BJ (cell line): ENCODE results near the gene IGHMBP2. TPM values are rescaled to one million over a fixed set of nuclear protein-coding genes. Genes with fewer than 3 reads are reported as not detected.

Experiments used
- CTCF ChIA-PET: fragments of 350-600 bp; formaldehyde crosslinking; extraction: SDS; loops from one replicate; lab custom pipeline; 2021; ENCODE audit warnings: antibody characterized with exemption, inconsistent platforms; lab: Yijun Ruan, JAX
- POLR2A ChIA-PET: fragments of 300-600 bp; sonication (Branson Sonifier 250); formaldehyde crosslinking; extraction: SDS; loops from one replicate; lab custom pipeline; 2021; ENCODE audit warnings: antibody characterized with exemption; lab: Charles Lee
- DNase-seq: peaks from one replicate; pipeline ENCODE4 v3.0.0-alpha.2; 2011; ENCODE audit warnings: low read depth
- H3K27me3 ChIP-seq: 2 replicates; pipeline ENCODE4 v1.6.0; 2011; ENCODE audit warnings: low read length; ENCODE audit not compliant: control insufficient read depth, insufficient read depth
- H3K36me3 ChIP-seq: 2 replicates; pipeline ENCODE4 v1.5.1; 2011; ENCODE audit warnings: low read length; ENCODE audit not compliant: control insufficient read depth, insufficient read depth
- H3K4me3 ChIP-seq: 2 replicates; pipeline ENCODE4 v1.5.1; 2011; ENCODE audit warnings: low read depth, mild to moderate bottlenecking, control low read depth, low read length
- CTCF ChIP-seq: IDR thresholded peaks from 2 replicates; pipeline ENCODE4 v1.5.1; 2011; ENCODE audit warnings: low read depth, mild to moderate bottlenecking, control low read depth, inconsistent platforms, low read length, moderate library complexity; ENCODE audit not compliant: insufficient read depth
- polyA plus RNA-seq: library from polyadenylated mRNA; depleted of rRNA; stranded (reverse); fragments of >200 nt; gene quantifications from 2 replicates; pipeline ENCODE4 v1.2.3, GENCODE V29; 2011

The IGHMBP2 gene
- polyA plus RNA-seq, 1 experiment, result 13.1 TPM

DNA sequence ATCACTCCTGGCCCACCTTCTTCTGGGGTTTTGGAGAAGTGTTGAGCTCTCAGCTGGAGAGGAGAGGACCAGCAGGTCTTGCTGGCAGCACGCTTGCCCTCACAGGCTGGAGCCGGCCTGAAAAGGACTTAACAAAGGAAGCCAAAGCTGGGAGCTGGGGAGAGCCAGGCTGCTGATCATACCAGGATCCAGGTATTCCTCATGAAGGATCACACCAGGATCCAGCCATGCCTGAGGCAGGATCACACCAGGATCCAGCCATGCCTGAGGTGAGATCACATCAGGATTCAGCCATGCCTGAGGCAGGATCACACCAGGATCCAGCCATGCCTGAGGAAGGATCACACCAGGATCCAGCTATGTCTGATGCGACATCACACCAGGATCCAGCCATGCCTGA lies 60.1 kb downstream of the IGHMBP2 start:
- Histone ChIP-seq H3K36me3 (no peaks in the 10 kb centered on the region), H3K4me3 (no peak overlapping the region), H3K27me3 (peaks cover 11% of the 10 kb centered on the region)
- TF ChIP-seq CTCF, result no peak
- no peak for DNase-seq
- ChIA-PET POLR2A (no interaction called here), CTCF (interaction anchor here (1.1 to 1.9 kb wide), 2 partner anchors 9 to 15 kb away, joined by 3 to 5 read pairs; no protein-coding TSS in a partner anchor)

DNA sequence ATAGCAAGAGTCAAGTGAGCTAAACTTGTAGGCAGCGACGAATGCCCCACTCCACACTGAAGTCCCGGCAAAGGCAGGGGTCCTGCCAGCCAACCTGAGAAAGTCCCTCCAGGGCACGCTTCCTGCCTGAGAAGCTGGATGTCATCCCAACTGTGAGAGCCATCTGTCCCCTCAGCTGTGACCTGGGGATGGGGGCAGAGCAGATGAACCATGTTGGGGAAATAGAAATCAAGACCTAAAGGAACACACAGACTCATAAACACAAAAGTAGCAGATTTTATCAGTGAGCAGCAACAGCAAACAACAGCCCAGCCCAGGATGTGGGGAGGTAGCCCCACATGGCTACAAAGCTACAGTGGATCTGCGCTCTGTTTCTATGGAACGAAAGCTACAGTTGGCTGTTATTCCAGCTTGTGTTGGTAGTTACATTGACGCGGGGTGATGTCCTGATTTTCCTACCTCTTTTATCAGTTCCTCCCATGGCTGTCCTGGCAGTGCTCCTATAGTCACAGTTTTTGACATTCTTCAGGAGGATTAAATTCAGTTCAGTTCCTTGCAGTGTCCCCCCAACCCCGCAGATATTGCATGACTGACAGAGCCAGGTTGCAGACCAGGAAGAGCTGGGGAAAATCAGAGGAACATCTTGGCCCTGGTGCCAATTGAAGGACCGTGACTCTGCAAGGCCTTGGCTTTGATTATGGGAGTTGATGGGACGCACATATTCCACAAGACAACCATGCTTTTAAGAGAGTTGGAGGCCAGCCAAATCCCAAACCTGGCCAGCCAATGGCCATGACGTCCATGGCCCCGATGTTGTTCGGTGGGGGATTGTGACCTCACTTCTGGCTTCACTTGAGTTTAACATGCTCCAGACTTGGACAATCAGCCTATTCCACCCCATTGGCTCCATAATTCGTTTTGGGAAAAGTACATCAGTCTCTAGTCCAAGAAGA lies 62.5 kb downstream of the IGHMBP2 start:
- TF ChIP-seq CTCF, result no peak
- Histone ChIP-seq H3K36me3 (no peaks in the 10 kb centered on the region), H3K27me3 (peaks cover 17% of the 10 kb centered on the region), H3K4me3 (no peak overlapping the region)
- DNase-seq, result no peak
- ChIA-PET CTCF (interaction anchor here (0.9 kb wide), 2 partner anchors 8 to 11 kb away, joined by 3 to 4 read pairs; no protein-coding TSS in a partner anchor), POLR2A (no interaction called here)

DNA sequence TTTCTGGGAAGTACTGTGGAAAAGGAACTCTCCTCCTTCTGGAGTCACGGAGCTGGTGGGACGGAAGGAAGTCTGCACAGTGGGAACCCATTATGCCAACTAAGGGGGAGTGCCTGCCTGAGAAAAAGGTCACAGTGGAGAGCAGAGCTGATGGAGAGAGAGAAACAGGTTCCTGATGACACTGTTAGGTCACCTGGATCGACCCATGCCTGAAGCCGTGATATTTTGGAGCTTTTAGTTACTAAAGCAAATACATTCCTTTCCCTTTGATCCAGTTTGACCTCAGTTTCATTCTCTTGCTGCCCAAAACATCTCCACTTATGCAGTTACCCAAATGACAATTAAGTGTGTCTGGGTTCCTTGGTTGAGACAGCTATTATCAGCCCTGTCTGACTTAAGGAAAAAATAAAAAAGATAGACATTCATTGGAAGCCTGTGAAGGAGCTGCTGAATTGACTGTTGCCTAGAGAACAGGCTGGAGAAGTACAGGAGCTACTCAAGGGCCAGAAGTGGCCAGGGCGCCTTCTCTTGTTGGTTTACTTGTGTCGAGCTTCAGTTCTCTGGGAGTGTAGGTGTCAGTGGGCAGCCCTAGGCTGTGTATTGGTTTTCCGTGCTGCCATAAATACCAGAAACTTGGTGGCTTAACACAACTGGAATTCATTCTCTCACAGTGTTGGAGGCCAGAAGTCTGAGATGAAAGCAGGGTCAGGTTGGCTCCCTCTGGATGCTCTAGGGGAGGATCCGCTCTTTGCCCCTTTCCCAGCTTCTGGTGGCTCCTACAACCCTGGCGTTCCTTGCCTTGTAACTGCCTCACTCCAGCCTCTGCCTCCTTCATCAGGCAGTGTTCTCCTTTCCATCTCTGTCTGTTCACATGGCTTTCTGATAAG lies 63.4 kb downstream of the IGHMBP2 start:
- CTCF ChIA-PET, result interaction anchor here (0.9 kb wide), 1 partner anchor 12 kb away, joined by 4 read pairs; no protein-coding TSS in a partner anchor
- Histone ChIP-seq H3K4me3 (no peak overlapping the region), H3K27me3 (peaks cover 19% of the 10 kb centered on the region), H3K36me3 (no peaks in the 10 kb centered on the region)
- no peak for DNase-seq
- TF ChIP-seq CTCF, result no peak
- POLR2A ChIA-PET, result no interaction called here

- ChIA-PET CTCF (interaction anchor here (0.6 to 1.8 kb wide), 2 partner anchors 65 to 76 kb away, joined by 3 to 4 read pairs; partner anchors contain the start of genes IGHMBP2 and MRPL21), POLR2A (no interaction called here)
- TF ChIP-seq CTCF, result peak; percentile 33
- no peak overlapping the region for H3K4me3 ChIP-seq
- H3K27me3 ChIP-seq, result peaks cover 19% of the 10 kb centered on the region
- DNase-seq, result no peak
- no peaks in the 10 kb centered on the region for H3K36me3 ChIP-seq
These were observed 64.9 kb downstream of the IGHMBP2 start for GRCh38 chr11:68968306-68969250.
